Measurements from ENCODE around the gene SRGAP3.

The SRGAP3 gene

DNA sequence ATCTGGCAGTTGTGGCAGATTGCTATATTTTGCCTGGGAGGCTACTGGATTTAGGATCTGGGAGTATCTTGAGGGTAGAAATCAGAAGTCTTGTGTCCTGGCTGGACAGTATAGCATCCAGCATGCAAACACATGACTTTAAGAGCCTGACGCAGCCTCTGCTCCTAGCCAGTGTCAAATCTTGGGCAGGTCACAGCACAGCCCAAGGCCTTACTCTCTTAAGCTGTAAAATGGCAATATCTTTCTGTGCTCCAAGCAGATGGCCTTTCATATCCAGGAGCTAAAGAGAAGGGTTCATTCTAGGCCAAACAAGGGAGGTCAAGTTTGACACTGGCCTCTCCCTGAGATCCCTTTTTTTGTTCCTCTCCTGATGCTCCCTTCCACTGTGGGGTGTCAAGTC, 266.4 kb downstream of the SRGAP3 start:
- ATAC-seq: no peak
- TF ChIP-seq ESRRG (CRISPR knock-in tag; IDR thresholded peaks at IDR 0.05) (no peak), ZFP30 (CRISPR knock-in tag; IDR thresholded peaks at IDR 0.05) (no peak), SNAI2 (CRISPR knock-in tag; IDR thresholded peaks at IDR 0.05) (no peak), ZC3H10 (CRISPR knock-in tag; IDR thresholded peaks at IDR 0.05) (no peak), OSR1 (CRISPR knock-in tag; IDR thresholded peaks at IDR 0.05) (no peak), TCF4 (CRISPR knock-in tag; IDR thresholded peaks at IDR 0.05; ENCODE audit: borderline replicate concordance) (no peak), ZNF565 (CRISPR knock-in tag; conservative IDR thresholded peaks at IDR 0.05; ENCODE audit: low read depth) (no peak), PPARA (CRISPR knock-in tag; IDR thresholded peaks at IDR 0.05; ENCODE audit: borderline replicate concordance) (no peak), BACH2 (CRISPR knock-in tag; IDR thresholded peaks at IDR 0.05; ENCODE audit: borderline replicate concordance) (no peak), ISL1 (CRISPR knock-in tag; IDR thresholded peaks at IDR 0.05) (no peak), ZNF8 (CRISPR knock-in tag; IDR thresholded peaks at IDR 0.05) (no peak), ZNF70 (CRISPR knock-in tag; IDR thresholded peaks at IDR 0.05) (no peak), TOX (CRISPR knock-in tag; IDR thresholded peaks at IDR 0.05; ENCODE audit: borderline replicate concordance) (no peak), ZFP3 (CRISPR knock-in tag; IDR thresholded peaks at IDR 0.05) (no peak), RARB (CRISPR knock-in tag; IDR thresholded peaks at IDR 0.05) (no peak), GLIS3 (CRISPR knock-in tag; IDR thresholded peaks at IDR 0.05) (no peak)
- TF ChIP-seq, protein P1, sequence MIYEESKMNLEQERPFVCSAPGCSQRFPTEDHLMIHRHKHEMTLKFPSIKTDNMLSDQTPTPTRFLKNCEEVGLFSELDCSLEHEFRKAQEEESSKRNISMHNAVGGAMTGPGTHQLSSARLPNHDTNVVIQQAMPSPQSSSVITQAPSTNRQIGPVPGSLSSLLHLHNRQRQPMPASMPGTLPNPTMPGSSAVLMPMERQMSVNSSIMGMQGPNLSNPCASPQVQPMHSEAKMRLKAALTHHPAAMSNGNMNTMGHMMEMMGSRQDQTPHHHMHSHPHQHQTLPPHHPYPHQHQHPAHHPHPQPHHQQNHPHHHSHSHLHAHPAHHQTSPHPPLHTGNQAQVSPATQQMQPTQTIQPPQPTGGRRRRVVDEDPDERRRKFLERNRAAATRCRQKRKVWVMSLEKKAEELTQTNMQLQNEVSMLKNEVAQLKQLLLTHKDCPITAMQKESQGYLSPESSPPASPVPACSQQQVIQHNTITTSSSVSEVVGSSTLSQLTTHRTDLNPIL (CRISPR knock-in tag; IDR thresholded peaks at IDR 0.05; ENCODE audit: low read depth): no peak
- TF ChIP-seq, protein P2, sequence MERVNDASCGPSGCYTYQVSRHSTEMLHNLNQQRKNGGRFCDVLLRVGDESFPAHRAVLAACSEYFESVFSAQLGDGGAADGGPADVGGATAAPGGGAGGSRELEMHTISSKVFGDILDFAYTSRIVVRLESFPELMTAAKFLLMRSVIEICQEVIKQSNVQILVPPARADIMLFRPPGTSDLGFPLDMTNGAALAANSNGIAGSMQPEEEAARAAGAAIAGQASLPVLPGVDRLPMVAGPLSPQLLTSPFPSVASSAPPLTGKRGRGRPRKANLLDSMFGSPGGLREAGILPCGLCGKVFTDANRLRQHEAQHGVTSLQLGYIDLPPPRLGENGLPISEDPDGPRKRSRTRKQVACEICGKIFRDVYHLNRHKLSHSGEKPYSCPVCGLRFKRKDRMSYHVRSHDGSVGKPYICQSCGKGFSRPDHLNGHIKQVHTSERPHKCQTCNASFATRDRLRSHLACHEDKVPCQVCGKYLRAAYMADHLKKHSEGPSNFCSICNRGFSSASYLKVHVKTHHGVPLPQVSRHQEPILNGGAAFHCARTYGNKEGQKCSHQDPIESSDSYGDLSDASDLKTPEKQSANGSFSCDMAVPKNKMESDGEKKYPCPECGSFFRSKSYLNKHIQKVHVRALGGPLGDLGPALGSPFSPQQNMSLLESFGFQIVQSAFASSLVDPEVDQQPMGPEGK (CRISPR knock-in tag; IDR thresholded peaks at IDR 0.05; ENCODE audit: borderline replicate concordance): no peak
- TF ChIP-seq, protein P3, sequence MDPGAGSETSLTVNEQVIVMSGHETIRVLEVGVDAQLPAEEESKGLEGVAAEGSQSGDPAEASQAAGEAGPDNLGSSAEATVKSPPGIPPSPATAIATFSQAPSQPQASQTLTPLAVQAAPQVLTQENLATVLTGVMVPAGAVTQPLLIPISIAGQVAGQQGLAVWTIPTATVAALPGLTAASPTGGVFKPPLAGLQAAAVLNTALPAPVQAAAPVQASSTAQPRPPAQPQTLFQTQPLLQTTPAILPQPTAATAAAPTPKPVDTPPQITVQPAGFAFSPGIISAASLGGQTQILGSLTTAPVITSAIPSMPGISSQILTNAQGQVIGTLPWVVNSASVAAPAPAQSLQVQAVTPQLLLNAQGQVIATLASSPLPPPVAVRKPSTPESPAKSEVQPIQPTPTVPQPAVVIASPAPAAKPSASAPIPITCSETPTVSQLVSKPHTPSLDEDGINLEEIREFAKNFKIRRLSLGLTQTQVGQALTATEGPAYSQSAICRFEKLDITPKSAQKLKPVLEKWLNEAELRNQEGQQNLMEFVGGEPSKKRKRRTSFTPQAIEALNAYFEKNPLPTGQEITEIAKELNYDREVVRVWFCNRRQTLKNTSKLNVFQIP (CRISPR knock-in tag; IDR thresholded peaks at IDR 0.05; ENCODE audit: borderline replicate concordance, low read depth): no peak
- TF ChIP-seq, protein P4, sequence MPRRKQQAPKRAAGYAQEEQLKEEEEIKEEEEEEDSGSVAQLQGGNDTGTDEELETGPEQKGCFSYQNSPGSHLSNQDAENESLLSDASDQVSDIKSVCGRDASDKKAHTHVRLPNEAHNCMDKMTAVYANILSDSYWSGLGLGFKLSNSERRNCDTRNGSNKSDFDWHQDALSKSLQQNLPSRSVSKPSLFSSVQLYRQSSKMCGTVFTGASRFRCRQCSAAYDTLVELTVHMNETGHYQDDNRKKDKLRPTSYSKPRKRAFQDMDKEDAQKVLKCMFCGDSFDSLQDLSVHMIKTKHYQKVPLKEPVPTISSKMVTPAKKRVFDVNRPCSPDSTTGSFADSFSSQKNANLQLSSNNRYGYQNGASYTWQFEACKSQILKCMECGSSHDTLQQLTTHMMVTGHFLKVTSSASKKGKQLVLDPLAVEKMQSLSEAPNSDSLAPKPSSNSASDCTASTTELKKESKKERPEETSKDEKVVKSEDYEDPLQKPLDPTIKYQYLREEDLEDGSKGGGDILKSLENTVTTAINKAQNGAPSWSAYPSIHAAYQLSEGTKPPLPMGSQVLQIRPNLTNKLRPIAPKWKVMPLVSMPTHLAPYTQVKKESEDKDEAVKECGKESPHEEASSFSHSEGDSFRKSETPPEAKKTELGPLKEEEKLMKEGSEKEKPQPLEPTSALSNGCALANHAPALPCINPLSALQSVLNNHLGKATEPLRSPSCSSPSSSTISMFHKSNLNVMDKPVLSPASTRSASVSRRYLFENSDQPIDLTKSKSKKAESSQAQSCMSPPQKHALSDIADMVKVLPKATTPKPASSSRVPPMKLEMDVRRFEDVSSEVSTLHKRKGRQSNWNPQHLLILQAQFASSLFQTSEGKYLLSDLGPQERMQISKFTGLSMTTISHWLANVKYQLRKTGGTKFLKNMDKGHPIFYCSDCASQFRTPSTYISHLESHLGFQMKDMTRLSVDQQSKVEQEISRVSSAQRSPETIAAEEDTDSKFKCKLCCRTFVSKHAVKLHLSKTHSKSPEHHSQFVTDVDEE (CRISPR knock-in tag; IDR thresholded peaks at IDR 0.05): no peak

DNA sequence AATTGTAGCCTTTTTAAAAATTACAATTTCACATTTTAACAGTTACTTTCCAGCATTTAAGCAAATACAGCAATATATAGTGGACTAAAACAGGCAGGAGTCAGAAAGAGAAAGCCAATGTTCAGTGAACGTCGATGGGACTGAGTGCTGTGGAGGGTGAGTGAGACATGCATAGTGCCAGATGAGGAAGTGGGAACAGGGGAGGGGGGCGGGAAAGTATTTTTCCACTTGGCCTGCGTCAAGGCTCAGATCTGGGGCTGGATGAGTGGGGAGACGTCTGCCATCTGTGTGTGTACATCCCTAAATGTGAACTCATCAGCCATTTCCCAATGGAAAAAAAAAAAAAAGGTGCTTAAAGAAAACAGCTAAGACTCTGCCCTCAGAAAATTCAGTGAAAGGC, 266.9 kb downstream of the SRGAP3 start:
- no peak for ATAC-seq
- TF ChIP-seq, protein P3 (CRISPR knock-in tag; IDR thresholded peaks at IDR 0.05; ENCODE audit: borderline replicate concordance, low read depth): no peak
- TF ChIP-seq TOX (CRISPR knock-in tag; IDR thresholded peaks at IDR 0.05; ENCODE audit: borderline replicate concordance): no peak
- no peak for TF ChIP-seq ISL1 (CRISPR knock-in tag; IDR thresholded peaks at IDR 0.05)
- TF ChIP-seq, protein P1 (CRISPR knock-in tag; IDR thresholded peaks at IDR 0.05; ENCODE audit: low read depth): no peak
- TF ChIP-seq ESRRG (CRISPR knock-in tag; IDR thresholded peaks at IDR 0.05): no peak
- no peak for TF ChIP-seq GLIS3 (CRISPR knock-in tag; IDR thresholded peaks at IDR 0.05)
- TF ChIP-seq CSDC2 (CRISPR knock-in tag; IDR thresholded peaks at IDR 0.05): no peak
- no peak for TF ChIP-seq ZC3H10 (CRISPR knock-in tag; IDR thresholded peaks at IDR 0.05)
- TF ChIP-seq ZNF8 (CRISPR knock-in tag; IDR thresholded peaks at IDR 0.05): no peak
